CD4-positive, alpha-beta T cell treated with Interleukin-6 for 4 hours (primary cell): Measurements from ENCODE around the gene GRK4.
"Not testable (repeated sequence)": the region's sequence is repeated elsewhere in the genome, so short reads cannot be mapped to it uniquely, and the experiment has no call there.

Experiments used
- DNase-seq: peaks from one replicate; pipeline ENCODE4 v3.0.0-alpha.2; 2020; ENCODE audit warnings: mixed read lengths

Gene GRK4

DNA sequence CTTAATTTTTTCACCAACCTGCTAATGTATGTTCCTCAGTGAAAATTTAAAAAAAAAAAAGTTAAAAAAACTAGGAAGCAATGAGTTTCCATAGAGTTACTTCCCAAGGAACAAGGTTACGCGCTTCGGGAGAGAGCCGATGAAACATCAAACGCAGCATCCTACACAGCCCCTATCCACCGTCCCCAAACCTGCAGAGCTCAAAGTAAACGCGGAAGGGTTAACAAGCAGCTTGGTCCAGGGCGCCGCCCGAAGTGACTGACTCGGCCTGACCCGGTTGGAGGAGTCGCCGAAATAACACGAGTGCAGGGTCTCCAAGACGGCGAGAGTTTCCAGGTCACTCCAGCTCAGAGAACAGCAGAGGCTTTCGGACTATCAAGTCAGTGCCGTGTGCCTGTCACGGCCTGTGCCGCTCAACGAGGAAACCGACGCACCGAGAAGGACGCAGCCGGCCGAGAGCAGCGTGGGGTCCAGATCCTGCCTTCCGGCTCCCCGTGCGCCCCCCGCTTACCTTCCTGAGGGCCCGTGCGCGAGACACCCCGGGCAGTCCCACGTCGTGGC, 677 bp upstream of the GRK4 start:
- no peak for DNase-seq

DNA sequence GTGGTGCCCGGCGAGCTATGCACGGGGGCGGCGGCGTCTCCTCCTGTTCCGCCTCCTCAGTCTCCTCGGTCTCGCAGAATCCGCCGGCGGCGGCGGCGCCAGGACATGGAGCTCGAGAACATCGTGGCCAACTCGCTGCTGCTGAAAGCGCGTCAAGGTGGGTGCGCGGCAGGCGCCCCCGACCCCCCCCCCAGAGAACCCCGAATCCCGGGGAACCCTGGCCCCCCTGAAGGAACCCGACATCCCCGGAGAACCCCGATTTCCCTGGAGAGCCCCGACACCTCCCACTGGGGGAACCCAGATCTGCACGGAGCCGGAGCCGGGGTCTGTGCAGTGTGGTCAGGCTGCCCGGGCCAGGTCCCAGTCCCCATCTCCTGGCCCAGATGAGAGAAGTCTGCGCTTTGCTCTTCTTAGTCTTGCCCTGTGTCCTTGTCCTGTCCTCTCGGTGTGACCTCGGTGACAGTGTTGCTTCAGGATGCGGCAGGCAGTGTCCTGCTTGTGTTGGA, 648 bp downstream of the GRK4 start:
- DNase-seq, result no peak

DNA sequence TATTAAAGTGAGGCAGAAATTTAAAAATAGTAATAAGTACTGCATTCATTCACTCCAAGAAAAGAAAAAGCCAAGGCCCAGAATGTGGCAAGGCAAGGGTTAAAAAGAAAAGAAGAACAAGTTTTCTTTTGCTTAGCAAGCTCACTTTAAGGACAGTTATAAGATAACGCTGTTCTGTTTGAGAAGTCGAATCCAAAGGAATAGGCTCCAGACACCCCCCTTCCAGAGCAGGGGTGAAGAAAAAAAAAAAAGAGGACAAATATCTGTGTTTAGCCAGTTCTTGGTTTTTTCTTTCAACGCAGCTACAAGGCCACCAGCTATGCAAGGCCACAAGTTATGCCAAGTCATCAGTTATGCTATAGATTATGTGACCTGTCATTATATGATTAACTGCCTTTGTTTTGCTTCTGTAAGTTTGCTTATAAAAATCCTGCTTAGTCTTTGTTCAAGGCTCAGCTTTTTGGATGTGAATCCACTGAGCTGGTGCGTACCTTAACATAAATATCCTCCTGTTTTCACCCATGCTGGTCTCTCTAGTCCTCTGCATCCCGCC, 1.4 kb downstream of the GRK4 start:
- no peak for DNase-seq

DNA sequence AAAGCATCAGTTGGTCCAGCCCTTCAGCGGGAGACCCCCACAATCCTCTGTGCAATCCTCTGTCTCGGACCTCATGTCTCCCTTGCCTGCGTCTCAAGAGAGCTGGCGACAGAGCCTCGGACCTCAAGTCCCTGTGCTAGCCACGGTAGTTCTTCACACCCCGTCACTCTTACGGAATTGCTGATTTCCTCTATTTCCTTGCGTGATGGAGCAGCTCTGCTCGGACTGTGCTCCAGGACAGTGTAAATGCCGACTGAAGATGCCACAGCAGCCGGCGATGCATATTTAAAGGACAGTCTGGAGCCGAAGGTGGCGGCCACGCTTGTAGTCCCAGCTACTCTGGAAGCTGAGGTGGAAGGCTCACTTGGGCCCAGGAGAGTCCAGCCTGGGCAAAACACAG, 1.9 kb downstream of the GRK4 start:
- no peak for DNase-seq

DNA sequence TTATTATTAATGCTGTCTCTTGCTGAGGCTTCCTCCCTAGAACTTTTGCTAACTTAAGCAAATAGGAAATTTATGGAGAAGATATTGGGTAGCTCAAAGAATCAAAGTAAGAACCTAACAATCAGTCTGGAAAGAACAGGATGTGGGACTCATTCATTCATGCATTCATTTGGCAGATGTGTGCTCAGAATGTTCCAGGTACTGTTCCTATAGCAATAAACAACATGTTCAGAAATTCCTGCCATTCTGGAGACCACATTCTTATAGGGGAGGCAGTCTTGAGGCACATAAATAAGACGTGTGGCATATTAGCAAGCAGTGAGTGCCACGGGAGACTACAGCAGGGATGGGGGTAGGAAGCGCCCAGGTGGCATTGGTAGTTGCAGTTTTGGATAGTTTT, 5.0 kb downstream of the GRK4 start:
- DNase-seq, result no peak

DNA sequence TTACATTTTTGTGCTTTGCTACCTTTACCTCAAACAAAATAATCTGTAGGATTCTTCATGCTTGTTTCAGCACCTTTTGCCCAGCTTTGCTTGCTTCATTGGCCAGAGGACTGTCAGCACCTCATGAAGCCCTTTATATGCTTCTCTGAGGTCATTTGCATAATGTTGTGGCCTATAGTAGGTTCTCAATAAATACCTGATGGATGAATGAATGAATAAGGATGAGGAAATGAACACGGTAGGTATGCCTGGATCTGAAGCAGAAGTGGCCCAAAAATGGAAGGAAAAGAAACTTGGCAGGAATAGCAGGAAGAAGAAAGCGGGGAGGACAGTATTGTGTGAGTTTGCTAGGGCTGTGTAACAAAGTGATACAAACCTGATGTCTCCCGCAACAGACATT, 7.9 kb downstream of the GRK4 start:
- DNase-seq, result no peak

DNA sequence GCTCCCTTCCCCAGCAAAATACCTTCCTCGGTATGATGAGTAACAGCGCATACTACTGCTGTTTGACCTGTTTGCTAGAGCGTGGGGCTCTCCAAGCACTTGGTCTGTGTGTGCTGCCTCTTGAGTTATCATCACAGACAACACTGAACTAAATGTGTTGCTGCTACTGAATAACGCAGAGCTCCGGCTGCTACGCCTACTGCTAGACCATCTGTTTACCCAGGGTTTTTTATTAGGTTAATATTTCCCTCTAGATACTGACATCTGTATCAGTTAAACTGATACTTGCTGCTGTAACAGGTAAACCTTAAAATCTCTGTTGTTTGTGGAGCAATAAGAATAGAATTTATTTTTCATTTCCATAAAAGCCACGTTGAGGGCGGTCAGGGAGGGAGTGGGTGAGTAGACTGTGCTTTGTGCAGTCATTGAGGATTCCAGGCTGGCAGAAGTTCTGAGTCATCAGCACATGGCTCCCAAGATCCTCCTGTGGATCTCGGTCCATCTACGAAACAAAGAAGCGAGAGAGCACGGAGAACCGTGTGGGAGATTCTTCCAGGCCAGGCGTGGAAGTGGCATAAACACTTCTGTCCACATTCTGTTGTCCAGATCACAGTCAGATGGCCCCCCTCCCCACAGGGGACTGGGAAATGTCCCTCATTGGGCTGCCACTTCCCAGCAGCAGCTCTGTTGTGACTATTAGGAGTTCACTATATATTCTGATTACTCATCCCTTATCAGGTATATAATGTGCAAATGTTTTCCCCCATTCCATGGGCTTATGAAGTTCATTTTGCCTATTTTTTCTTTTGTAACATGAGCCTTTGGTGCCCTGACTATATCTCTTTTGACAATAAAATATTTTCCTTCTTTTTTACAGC, 14.1 kb downstream of the GRK4 start:
- DNase-seq, result no peak

DNA sequence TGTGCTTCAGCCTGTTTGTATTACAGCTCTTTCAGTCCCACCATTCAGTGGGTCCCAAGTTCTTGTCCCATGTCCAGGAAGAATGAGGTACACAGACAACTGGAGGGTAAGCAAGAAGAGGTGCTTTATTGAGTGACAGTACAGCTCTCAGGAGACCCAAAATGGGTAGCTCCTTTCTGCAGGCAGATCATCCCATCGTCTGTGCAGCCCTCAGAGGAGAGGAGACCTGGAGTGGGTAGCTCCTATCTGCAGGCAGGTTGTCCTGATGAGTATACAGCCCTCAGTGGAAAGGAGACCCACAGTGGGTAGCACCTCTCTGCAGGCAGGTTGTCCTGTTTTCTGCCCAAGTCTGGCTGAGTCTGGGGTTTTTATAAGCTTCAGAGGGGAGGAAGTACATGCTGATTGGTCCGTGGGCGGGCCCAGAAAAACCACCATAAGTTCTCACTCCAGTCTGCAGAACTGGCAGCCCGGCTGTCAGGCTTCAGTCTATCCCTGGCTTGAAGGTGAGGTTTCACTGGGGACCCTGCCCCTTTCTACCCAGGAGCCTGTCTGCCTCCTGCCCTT, 18.0 kb downstream of the GRK4 start:
- no peak for DNase-seq

DNA sequence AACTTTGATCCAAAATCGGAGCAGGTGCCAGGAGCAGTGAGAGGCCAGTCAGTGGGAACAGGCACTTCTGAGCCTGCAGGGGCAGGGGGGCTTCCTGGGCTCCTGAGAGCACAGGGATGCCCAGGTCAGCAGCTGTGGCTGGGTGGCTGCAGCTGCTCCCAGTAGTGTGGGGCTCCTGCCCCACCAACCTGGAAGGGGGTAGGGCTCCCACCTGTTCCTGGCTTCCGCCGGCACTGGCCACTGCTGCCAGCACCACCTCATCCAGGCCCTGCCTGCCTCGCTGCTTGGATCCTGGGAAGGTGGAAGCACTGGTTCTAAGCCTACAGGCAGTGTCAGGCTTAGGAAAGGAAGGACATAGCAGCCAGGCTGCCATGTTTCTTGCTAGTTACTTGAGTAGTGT, 18.6 kb downstream of the GRK4 start:
- no peak for DNase-seq

DNA sequence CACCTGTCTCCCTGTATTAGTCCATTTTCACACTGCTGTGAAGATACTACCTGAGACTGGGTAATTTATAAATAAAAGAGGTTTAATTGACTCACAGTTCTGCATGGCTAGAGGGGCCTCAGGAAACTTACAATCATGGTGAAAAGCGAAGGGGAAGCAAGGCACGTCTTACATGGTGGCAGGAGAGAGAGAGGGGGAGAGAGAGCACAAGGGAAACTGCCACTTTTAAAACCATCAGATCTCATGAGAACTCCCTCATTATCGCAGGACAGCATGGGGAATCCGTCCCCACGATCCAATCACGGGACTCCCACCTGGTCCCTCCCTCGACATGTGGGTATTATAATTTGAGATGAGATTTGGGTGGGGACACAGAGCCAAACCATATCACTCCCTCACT, 20.3 kb downstream of the GRK4 start:
- not testable (repeated sequence) for DNase-seq

DNA sequence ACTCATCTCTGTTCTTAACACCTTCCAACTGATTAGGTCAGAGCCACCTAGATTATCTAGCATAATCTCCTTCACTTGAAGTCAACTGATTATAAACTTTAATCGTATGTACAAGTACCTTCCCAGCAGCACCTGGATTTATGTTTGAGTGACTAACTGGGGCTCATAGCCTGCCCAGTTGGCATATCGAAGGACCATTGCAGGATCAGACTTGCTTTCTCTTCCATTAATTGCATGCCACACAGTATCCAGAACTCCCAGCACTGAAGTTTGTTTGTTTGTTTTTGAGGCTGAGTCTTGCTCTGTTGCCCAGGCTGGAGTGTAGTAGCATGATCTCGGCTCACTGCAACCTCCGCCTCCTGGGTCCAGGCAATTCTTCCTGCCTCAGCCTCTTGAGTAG, 27.9 kb downstream of the GRK4 start:
- no peak for DNase-seq

DNA sequence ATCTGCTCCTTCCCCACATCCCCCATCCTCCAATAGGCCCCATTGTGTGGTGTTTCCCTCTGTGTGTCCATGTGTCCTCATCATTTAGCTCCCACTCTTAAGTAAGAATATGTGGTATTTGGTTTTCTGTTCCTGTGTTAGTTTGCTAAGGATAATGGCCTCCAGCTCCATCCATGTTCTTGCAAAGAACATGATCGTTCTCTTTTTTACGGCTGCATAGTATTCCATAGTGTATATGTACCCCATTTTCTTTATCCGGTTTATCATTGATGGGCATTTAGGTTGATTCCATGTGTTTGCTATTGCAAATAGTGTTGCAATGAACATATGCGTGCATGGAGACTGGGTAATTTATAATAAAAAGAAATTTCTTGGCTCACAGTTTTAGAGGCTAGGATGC, 31.5 kb downstream of the GRK4 start:
- DNase-seq, result no peak

DNA sequence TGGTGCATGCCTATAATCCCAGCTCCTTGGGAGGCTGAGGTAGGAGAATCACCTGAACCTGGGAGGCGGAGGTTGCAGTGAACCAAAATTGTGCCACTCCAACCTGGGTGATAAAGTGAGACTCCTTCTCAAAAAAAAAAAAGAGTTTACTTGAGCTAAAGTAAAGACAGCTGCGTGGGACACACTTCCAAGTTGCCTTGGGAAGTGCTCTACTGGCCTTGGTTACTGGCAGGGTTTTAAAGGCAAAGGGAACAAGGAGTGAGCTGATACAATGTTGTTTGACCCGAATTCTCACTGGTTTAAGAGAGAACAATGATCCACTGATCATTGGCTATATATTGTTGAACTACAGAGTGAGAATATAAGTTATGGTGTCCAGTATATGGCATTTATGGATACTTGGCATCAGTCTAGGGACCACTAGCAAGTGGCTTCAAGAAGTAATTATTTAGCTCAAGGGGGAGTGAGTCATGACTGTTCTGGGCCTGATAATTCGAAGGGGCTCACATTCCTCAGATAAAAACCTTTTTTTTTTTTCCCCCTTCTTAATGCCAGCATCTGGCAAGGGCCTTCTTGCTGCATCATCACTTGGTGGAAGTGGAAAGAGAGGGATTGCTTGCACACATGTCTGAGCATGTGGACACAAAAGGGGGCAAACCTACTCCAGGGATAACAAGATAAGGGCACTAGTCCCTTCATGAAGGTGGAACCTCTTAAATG, 32.3 kb downstream of the GRK4 start:
- DNase-seq, result no peak

DNA sequence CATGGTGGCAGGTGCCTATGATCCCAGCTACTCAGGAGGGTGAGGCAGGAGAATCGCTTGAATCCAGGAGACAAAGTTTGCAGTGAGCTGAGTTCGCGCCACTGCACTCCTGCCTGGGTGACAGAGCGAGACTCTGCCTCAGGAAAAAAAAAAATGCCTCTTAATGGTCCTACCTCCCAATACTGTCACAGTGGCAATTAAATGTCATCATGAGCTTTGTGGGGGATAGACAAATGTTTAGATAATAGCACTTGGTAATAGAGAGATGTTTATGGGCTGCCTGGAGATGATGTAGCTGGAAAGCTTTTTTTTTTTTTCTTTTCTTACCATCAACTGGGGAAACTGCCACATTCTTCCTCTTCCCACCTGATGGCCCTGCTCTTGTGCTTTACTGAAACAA, 33.0 kb downstream of the GRK4 start:
- no peak for DNase-seq

DNA sequence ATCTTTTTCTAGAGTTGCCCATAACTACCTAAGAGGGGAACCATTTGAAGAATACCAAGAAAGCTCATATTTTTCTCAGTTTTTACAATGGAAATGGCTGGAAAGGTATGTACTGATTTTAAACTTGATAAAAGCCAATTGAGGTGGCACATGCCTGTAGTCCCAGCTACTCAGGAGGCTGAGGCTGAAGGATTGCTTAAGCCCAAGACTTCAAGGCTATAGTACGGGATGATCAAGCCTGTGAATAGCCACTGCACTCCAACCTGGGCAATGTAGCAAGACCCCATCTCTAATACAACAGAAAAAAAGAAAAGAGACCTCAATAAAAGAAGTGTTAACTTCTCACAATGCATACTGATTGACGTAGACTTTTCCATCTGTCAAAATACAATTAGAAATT, 44.4 kb downstream of the GRK4 start:
- no peak for DNase-seq

DNA sequence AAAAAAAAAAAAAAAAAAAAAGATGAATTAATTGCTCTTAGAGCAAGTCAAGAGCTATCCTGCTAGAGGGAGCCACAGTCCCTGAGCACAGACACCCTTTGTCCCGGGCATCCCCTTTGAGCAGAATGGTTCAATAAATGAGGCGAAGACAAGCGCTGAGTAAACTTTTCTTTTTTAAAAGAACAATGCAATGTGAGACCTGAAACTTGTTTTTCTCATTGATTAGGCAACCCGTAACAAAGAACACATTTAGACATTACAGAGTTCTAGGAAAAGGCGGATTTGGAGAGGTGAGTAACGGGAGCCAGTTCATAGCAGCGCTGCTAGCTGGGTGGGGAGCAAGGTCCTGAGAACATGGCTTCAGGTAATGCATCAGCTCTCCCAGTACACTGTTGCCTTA, 46.1 kb downstream of the GRK4 start:
- no peak for DNase-seq

DNA sequence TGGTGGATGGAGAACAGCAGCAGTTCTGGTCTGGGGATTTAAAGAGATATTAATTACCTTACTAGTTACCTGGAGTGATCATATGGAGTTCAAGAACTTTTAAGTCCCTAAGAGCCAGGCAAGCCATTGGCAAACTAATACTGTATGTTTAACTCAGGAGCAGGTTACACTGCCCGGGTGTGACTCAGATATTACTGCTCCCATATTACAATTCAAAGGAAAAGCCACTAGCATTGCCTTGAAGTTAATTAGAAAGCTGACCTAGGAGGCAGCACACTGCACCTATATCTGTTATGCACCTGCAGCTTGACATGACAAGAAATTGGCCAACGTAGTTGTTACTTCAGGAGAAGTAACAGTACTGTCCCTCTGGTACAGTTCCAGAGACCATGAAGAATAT, 47.2 kb downstream of the GRK4 start:
- no peak for DNase-seq

DNA sequence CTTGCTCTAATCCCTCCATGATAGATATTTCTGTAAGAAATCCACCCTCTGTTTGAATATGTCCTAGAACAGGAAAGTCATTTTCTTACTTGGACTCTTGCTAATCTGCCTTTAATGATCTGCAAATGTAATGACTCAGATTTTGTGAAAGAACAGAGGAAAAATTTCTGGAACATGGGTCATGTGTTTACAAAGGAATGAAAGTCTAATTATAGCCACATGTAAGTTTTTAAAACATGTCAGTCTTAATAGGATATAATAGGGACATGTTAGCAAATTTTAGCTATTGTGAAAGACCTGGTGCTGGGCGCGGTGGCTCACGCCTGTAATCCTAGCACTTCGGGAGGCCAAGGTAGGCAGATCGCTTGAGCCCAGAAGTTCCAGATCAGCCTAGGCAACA, 47.6 kb downstream of the GRK4 start:
- DNase-seq, result no peak

DNA sequence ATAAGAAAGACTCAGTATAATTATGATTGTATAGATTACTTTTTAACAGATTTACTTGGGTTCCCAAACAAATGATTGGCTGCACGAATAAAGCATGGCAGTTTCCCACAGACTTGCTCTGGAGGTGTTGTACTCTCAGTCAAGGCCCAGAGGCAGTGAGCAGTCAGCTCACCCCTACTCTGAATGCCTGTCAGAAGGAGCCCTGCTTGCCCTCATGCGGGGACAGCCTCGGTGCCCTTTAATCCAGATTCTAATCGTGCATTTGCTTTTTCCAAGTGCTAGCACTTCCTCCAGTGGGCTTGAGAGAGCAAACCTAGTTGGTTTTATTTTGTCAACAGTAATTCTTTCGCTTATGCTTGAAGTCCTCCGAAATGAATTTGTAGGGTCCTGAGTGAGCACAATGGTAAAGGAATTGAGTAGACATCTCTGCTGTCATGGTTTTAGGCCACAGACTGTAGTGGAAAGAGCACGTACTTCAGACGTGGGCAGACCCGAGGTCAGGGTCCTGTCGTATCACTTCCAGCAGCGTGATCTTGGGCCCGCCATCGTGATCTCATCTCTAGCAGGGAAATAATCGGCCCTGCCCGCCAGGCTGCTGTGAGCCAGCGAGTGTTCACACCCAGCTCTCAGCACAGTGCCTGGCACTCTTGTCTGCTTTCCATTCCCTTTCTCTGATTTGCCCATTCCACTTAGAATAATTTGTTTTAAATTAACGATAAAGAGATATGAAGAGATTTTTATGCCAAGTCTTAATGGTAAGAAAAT, 48.3 kb downstream of the GRK4 start:
- no peak for DNase-seq

DNA sequence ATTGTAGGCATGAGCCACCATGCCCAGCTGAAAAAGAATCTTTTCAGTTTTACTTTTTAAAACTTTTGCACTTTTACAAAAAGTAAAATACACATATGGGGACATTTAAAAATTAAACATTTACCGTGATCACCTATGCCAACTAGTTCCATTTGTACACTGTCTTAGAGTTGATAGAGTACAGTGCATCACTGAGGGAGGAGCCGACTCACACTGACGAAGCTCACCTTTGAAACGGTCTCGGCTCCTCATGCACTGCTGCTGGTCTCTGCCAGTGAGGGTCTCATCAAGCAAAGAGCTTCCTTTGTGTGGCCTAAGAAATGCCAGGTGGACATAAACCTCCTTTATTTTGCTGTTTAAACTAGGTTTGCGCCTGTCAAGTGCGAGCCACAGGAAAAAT, 50.0 kb downstream of the GRK4 start:
- no peak for DNase-seq

DNA sequence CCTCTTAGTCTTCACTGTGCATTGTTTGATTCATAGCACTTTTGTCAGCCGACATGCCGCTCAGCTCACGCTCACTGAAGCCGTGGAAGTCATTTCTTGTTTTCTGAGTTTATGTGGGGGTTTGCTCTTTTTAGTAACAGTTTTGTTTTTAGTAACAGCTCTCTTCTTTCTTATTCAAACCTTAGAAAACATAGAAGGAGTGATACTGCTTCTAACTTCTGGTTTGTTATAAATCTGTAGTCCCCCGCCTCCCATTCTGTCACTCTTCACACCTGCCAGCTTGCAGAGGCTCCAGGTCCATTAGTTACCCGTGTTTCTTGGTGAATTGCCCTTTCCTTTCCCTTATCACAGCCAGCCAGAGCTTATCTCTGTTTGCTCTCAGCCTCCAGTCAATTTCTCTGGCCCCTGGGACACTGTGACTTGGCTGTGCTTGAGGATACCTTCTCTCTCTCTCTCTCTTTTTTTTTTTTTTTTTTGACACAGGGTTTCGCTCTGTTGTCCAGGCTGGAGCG, 50.5 kb downstream of the GRK4 start:
- no peak for DNase-seq

DNA sequence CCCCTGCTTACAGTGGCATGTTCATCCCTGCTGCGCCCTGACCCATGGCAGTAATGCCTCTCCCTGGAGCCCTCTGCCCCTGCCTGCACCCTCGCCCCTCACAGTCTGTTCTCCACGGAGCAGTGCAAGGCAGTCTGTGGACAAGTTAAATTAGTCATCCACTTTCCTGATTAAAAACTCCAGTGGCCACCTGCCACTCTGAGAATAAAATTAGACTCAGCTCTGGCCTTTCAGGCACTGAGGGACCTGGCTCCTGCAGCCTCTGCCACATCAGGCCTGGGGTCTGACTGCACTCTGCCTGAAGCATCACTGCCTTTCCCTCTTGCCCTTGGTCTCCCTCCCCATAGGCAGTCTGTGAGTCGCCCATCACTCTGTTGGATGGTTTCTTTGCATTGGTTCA, 53.6 kb downstream of the GRK4 start:
- DNase-seq, result no peak
